Stimulated activated CD8-positive, alpha-beta memory T cell treated with anti-CD3 and anti-CD28 coated beads, Interleukin-4, amount 100 ng/mL, for 48 hours (primary cell): ENCODE results near the gene LGR6.
A peak's percentile ranks its signal among the peaks of the same experiment; 100 is the strongest.
"Not testable (repeated sequence)": the region's sequence is repeated elsewhere in the genome, so short reads cannot be mapped to it uniquely, and the experiment has no call there.

Experiments used
- DNase-seq: peaks from one replicate; pipeline ENCODE4 v3.0.0-alpha.2; 2020

LGR6 gene

DNA sequence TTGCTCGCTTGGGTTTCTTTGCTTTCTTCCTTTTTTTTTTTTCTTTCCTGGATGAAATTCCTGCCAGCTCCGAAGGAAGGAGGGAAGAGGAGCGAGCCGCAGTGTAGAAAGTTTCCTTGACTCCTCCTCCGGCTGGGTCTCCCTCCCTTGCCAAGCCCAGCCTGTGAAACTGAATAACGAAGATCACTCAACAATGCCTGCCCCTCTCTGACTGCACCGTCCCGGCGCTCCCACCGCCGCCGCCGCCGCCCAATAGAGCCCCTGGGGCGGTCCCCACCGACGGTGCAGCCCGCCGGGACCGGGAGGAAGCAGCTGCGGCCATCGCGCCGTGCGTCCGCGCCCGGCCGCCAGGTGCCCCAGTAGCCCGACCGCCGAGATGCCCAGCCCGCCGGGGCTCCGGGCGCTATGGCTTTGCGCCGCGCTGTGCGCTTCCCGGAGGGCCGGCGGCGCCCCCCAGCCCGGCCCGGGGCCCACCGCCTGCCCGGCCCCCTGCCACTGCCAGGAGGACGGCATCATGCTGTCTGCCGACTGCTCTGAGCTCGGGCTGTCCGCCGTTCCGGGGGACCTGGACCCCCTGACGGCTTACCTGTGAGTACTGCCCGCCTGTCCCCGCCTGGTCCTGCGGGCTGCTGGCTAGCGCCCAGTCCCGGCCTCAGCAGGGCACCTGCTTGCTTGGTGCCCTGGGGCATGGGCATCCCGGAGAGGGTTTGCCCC, at the start of gene LGR6:
TSS of gene LGR6 (plus strand) at position 186 of the 714 bp plus-strand sequence. CDS start at position 377, 191 bp downstream.
- no peak for DNase-seq

- DNase-seq, result peak; percentile 79
These were observed 49.1 kb upstream of the LGR6 start, which contains the start of gene ARL8A for GRCh38 chr1:202144402-202145067. TSS of gene ARL8A (minus strand) at chr1:202144737. CDS start at chr1:202144572, 165 bp downstream.

DNA sequence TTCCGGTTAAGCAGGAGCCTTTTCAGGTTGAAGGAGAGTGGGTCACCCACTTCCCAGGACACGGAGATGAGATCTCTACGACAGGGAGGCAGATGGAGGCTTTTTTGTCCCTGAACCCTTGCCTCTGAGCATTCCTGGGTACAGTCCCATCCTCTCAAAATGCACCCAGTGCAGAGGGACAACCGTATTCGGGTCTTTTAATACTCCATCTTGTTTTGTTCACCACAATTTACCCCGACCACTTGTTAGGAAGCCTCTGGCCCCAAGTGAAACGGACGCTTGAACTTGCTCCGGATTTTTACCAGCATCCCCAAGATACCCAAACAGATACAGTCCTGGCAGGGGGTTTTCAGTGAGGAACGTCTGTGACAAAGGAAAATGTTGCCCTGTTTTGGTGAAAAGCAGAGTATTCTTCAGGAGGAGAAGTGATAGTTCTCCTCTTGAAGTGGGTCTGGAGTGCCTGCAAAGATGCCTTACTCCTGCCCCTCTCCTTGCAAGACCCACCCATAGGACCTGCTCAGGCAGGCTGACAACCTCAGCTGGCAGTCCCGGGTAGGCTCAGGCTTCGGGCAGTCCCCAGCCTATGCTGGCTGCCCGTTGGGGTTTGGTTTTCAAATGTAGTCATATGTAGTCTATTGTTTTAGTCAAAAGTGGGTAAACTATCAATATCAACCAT, 48.4 kb upstream of the LGR6 start:
- peak; percentile 68 for DNase-seq

DNA sequence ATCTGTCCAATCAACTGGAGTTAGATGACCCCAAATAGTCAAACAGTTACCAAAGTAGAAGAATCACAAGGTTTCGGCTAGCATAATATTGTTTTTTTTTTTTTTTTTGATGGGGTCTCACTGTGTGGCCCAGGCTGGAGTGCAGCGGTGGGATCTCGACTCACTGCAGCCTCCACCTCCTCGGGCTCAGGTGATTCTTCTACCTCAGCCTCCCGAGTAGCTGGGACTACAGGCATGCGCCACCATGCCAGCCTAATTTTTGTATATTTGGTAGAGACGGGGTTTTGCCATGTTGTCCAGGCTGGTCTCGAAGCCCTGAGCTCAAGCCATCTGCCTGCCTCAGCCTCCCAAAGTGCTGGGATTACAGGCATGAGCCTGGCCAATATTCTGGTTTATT, 47.9 kb upstream of the LGR6 start:
- not testable (repeated sequence) for DNase-seq

GRCh38 chr1:202146279-202146678, 47.3 kb upstream of the LGR6 start:
- no peak for DNase-seq

DNA sequence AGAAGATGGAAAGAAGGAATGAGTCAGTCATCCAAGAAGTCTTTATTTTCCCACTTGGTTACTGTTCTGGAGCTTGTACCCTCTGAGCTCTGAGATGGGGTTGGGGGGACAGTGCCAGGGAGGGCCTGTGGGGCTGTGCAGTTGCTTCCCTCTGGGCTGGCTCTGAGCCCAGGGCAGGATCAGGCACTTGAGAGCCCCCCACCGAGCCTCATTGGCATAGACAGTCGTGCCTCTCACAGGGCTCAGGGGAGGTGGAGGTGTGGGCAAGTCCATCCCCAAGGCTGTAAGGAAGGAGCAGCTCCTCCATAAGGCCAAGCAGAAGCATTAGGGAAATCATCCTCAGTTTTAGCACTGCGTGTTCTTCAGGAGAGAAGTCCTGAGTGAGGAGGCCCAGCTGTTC, 46.6 kb upstream of the LGR6 start:
- no peak for DNase-seq

- no peak for DNase-seq
These were observed 45.2 kb upstream of the LGR6 start for GRCh38 chr1:202148391-202148790.

DNA sequence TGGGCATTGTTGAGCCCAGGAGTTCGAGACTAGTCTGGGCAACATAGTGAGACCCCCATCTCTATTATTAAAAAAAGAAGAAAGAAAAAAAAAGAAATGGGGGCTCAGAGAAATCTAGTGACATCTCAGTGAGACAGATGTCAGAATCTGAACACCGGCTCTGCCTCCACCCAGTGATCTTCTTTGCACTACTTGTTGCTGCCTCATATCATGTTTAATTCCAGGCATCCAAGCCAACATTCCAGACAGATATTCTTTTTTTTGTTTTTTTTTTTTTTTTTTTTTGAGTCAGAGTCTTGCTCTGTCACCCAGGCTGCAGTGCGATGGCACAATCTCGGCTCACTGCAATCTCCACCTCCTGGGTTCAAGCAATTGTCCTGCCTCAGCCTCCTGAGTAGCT, 44.0 kb upstream of the LGR6 start:
- no peak for DNase-seq

- DNase-seq, result no peak
These were observed 43.4 kb upstream of the LGR6 start for GRCh38 chr1:202150187-202150586.

DNA sequence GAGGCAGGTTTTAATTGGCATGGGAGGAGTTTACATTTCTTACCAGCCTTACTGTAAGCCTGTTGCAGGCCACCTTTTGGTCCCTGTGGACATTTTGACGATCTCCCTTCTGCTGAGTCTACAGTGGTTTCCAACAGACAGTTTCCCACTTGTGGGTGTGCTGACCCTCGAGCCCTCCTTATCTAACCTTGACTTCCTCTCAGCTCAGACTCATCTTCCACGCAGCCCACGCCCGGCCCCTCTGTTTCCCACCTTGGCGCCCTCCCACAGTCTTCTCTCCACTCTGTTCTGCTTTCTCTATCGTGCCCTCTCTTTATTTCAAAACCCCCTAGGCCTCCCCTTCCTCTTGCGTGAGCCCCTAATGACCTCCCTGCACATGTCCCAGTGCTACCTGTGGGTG, 43.0 kb upstream of the LGR6 start:
- DNase-seq, result no peak

- no peak for DNase-seq
These were observed 42.6 kb upstream of the LGR6 start for GRCh38 chr1:202151045-202151444.

DNA sequence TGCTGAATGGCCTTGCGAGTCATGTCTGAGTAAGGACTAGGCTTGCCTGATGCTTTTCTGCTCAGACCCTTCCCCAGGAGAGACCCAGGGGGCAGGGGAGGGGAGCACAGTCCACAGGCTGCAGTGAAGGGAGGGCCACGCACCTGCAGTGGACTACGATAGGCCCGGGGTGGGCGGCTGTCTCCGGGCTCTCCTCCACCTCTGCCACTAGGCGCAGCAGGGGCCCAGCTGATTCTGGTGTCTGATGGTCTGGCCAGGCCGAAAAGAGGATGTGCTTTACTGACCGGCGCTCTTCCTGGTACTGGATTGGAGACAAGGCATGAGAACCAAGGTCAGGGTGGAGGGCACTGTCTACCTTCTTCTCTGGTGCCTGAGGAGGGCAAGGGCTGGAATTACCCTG, 41.2 kb upstream of the LGR6 start:
- no peak for DNase-seq

DNA sequence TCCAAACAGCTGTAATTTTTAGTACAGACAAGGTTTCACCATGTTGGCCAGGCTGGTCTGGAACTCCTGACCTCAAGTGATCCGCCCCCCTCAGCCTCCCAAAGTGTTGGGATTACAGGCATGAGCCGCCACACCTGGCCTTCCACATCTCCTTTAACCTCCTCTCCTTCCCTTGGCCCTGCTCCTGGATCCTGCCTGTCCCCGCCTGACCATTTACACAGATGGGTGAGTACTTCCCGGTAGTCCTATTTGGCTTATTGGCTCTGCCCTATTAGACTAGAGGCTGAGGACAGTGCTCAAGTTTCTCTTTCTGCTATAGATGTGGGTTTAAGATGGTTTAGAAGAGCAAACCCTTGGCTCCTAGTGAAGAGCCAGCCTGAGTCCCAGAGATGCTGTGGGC, 40.3 kb upstream of the LGR6 start:
- no peak for DNase-seq

GRCh38 chr1:202154148-202154765, 39.3 kb upstream of the LGR6 start:
- no peak for DNase-seq

- peak; percentile 67 for DNase-seq
These were observed 38.7 kb upstream of the LGR6 start for GRCh38 chr1:202154766-202155477.

DNA sequence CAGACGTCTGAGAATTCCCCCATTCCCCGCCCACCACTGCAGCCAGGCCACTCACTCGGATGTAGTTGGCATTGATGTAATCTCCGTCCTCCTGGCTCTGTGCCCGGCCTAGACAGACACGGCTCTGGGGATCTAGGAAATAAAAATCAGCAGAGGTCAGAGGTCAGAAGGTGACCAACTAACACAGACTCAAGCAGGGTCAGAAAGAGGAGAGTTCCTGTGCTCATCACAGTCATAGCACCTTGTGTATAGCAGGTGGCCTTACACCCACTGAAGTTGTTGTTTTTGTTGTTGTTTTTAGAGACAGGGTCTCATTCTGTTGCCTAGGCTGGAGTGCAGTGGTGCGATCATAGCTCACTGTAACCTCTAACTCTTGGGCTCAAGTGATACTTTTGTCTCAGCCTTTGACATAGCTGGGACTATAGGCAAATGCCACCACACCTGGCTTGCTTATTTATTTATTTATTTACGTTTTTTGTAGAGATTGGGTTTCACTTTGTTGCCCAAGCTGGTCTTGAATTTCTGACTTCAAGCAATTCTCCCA, 38.0 kb upstream of the LGR6 start:
- no peak for DNase-seq

GRCh38 chr1:202156590-202156989, 37.0 kb upstream of the LGR6 start:
- no peak for DNase-seq

- DNase-seq, result no peak
These were observed 35.7 kb upstream of the LGR6 start for GRCh38 chr1:202157945-202158344.

- DNase-seq, result peak; percentile 79
These were observed 34.6 kb upstream of the LGR6 start for GRCh38 chr1:202158810-202159533.

GRCh38 chr1:202159534-202160371, 33.8 kb upstream of the LGR6 start:
- peak; percentile 87 for DNase-seq
